Measurements from ENCODE around the gene LMAN1.

The LMAN1 gene

GRCh38 chr18:59358712-59359575 is at the start of gene LMAN1:
Gene LMAN1 (minus strand): TSS chr18:59359265. CDS start chr18:59359244, 21 bp downstream.
- peak; percentile 94 for DNase-seq

GRCh38 chr18:59402432-59403090 is 43.5 kb upstream of the LMAN1 start:
- DNase-seq = peak; percentile 40

- no peak for DNase-seq
Measured at GRCh38 chr18:59400407-59400806, 41.3 kb upstream of the LMAN1 start.

GRCh38 chr18:59395226-59396175 is 36.4 kb upstream of the LMAN1 start:
- no peak for DNase-seq

GRCh38 chr18:59393381-59393780 is 34.3 kb upstream of the LMAN1 start:
- no peak for DNase-seq

GRCh38 chr18:59388817-59389216 is 29.8 kb upstream of the LMAN1 start:
- DNase-seq = no peak

- no peak for DNase-seq
Measured at GRCh38 chr18:59387687-59388565, 28.9 kb upstream of the LMAN1 start.

GRCh38 chr18:59386909-59387686 is 28.0 kb upstream of the LMAN1 start:
- DNase-seq = no peak

GRCh38 chr18:59385191-59385590 is 26.1 kb upstream of the LMAN1 start:
- no peak for DNase-seq

- DNase-seq = no peak
Measured at GRCh38 chr18:59383851-59384250, 24.8 kb upstream of the LMAN1 start.

- no peak for DNase-seq
Measured at GRCh38 chr18:59382383-59382782, 23.3 kb upstream of the LMAN1 start.

- no peak for DNase-seq
Measured at GRCh38 chr18:59381949-59382348, 22.9 kb upstream of the LMAN1 start.

GRCh38 chr18:59380706-59381105 is 21.6 kb upstream of the LMAN1 start:
- DNase-seq = no peak

GRCh38 chr18:59379772-59380522 is 20.9 kb upstream of the LMAN1 start:
- DNase-seq = peak; percentile 33

GRCh38 chr18:59377613-59378337 is 18.7 kb upstream of the LMAN1 start:
- no peak for DNase-seq

- DNase-seq = no peak
Measured at GRCh38 chr18:59376351-59376935, 17.4 kb upstream of the LMAN1 start.

- DNase-seq = no peak
Measured at GRCh38 chr18:59374128-59374527, 15.1 kb upstream of the LMAN1 start.

GRCh38 chr18:59372975-59373374 is 13.9 kb upstream of the LMAN1 start:
- DNase-seq = no peak

- DNase-seq = no peak
Measured at GRCh38 chr18:59360381-59360780, 1.3 kb upstream of the LMAN1 start.

Data from HCEC 1CT (cell line).